ENCODE data around the gene PTPRE. TPM values are rescaled to one million over a fixed set of nuclear protein-coding genes. Genes with fewer than 3 reads are reported as not detected.

Gene PTPRE
- total and polyA plus RNA-seq, 9 donors = 2.1 to 15.5 (median 6.9) TPM

DNA sequence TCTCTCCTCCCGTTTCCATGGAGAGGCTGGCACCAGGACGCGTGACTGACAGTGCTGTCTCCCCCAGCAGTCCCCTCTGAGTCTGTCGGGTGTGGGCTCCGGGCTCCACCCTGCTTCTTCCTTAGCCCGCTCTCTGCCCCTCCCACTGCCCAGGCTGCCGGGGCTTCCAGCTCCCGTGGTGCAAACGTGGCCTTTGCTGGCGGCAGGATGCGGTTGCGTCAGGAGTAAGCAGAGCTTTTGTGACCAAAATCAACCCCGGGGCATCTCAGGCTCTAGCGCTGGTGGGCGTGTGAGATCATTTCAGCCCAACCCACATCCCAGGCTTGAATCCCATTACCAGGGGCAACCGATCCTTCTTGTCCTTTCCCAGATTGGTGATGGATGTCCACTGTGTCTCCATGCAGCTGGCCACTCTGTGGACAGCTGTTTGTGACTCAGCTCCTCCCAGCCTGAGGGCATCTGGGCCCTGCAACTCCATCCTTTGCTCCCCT lies 28.2 kb downstream of the PTPRE start:
- H3K27me3 ChIP-seq = no peaks in the 10 kb centered on the region
- no peaks in the 10 kb centered on the region for H3K36me3 ChIP-seq
- WGBS, 3 donors = 84 to 87% (median 87%) methylated on average over 16 of the region's 16 CpGs
- no peak overlapping the region for H3K4me3 ChIP-seq
- H3K27ac ChIP-seq = no peak overlapping the region
- H3K9me3 ChIP-seq = no peaks in the 10 kb centered on the region
- TF ChIP-seq EP300 (IDR thresholded peaks at IDR 0.05) = no peak
- no peak for TF ChIP-seq POLR2A (IDR thresholded peaks at IDR 0.05)
- no peak for TF ChIP-seq CTCF (IDR thresholded peaks at IDR 0.05)
- intact Hi-C loops (cut with DNase I) = no loop called here
- H3K4me1 ChIP-seq (ENCODE audit: insufficient read depth) = no peaks in the 10 kb centered on the region
- DNase-seq = no peak

GRCh38 chr10:127937069-127937468 lies 30.2 kb downstream of the PTPRE start:
- no peak for DNase-seq
- no peaks in the 10 kb centered on the region for H3K4me1 ChIP-seq (ENCODE audit: insufficient read depth)
- no peaks in the 10 kb centered on the region for H3K9me3 ChIP-seq
- H3K4me3 ChIP-seq = no peak overlapping the region
- no peak overlapping the region for H3K27ac ChIP-seq
- H3K27me3 ChIP-seq = no peaks in the 10 kb centered on the region
- no peak for TF ChIP-seq POLR2A (IDR thresholded peaks at IDR 0.05)
- no peak for TF ChIP-seq CTCF (IDR thresholded peaks at IDR 0.05)
- TF ChIP-seq EP300 (IDR thresholded peaks at IDR 0.05) = no peak
- H3K36me3 ChIP-seq = no peaks in the 10 kb centered on the region
- intact Hi-C loops (cut with DNase I) = no loop called here

GRCh38 chr10:127937915-127938463 lies 31.1 kb downstream of the PTPRE start:
- TF ChIP-seq POLR2A (IDR thresholded peaks at IDR 0.05) = no peak
- TF ChIP-seq CTCF (IDR thresholded peaks at IDR 0.05) = no peak
- no peak for TF ChIP-seq EP300 (IDR thresholded peaks at IDR 0.05)
- intact Hi-C loops (cut with DNase I) = no loop called here
- no peak overlapping the region for H3K4me3 ChIP-seq
- H3K27ac ChIP-seq = no peak overlapping the region
- no peak for DNase-seq
- WGBS, 3 donors = 60 to 61% (median 61%) methylated on average over 5 of the region's 5 CpGs
- no peaks in the 10 kb centered on the region for H3K9me3 ChIP-seq
- no peaks in the 10 kb centered on the region for H3K36me3 ChIP-seq
- no peaks in the 10 kb centered on the region for H3K27me3 ChIP-seq
- no peaks in the 10 kb centered on the region for H3K4me1 ChIP-seq (ENCODE audit: insufficient read depth)

- intact Hi-C loops (cut with DNase I) = no loop called here
- WGBS, 3 donors = 84 to 94% (median 91%) methylated on average over 4 of the region's 4 CpGs
- no peak for TF ChIP-seq CTCF (IDR thresholded peaks at IDR 0.05)
- no peak for TF ChIP-seq EP300 (IDR thresholded peaks at IDR 0.05)
- TF ChIP-seq POLR2A (IDR thresholded peaks at IDR 0.05) = no peak
- Histone ChIP-seq H3K27me3 (no peaks in the 10 kb centered on the region), H3K27ac (no peak overlapping the region), H3K36me3 (no peaks in the 10 kb centered on the region), H3K9me3 (no peaks in the 10 kb centered on the region), H3K4me1 (ENCODE audit: insufficient read depth) (no peaks in the 10 kb centered on the region), H3K4me3 (no peak overlapping the region)
- no peak for DNase-seq
Observed at GRCh38 chr10:127939786-127940330, 33.0 kb downstream of the PTPRE start.
